GM21447 (cell line): ENCODE data around the gene ZDHHC8.

Source experiments
- ATAC-seq: cut with Tn5 transposase; IDR thresholded peaks from one replicate; pipeline ENCODE4 v1.9.1; 2021; ENCODE audit not compliant: unreplicated experiment

ZDHHC8 gene, protein sequence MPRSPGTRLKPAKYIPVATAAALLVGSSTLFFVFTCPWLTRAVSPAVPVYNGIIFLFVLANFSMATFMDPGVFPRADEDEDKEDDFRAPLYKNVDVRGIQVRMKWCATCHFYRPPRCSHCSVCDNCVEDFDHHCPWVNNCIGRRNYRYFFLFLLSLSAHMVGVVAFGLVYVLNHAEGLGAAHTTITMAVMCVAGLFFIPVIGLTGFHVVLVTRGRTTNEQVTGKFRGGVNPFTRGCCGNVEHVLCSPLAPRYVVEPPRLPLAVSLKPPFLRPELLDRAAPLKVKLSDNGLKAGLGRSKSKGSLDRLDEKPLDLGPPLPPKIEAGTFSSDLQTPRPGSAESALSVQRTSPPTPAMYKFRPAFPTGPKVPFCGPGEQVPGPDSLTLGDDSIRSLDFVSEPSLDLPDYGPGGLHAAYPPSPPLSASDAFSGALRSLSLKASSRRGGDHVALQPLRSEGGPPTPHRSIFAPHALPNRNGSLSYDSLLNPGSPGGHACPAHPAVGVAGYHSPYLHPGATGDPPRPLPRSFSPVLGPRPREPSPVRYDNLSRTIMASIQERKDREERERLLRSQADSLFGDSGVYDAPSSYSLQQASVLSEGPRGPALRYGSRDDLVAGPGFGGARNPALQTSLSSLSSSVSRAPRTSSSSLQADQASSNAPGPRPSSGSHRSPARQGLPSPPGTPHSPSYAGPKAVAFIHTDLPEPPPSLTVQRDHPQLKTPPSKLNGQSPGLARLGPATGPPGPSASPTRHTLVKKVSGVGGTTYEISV

DNA sequence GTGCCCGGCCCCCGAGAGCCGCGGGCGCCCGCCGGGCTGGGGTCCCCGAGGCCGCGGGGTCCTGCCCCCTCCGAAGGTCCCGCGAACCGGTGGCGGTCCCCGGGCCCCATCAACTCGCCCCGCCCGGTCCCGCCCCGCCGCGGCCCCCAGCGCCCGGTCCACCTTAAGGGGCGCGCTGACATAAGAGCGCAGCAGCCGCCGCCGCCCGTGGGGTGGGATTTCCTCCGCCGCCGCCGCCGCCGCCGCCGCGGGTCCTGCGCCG, at the start of gene ZDHHC8:
Gene ZDHHC8, plus strand, starts transcription at position 208 of the 262 bp plus-strand sequence. CDS start 144 bp downstream, outside the sequence.
- ATAC-seq = peak; percentile 48

GRCh38 chr22:20083157-20083890, 48.3 kb upstream of the ZDHHC8 start:
- ATAC-seq = no peak

- ATAC-seq = no peak
These were observed 47.6 kb upstream of the ZDHHC8 start for GRCh38 chr22:20083891-20084546.

DNA sequence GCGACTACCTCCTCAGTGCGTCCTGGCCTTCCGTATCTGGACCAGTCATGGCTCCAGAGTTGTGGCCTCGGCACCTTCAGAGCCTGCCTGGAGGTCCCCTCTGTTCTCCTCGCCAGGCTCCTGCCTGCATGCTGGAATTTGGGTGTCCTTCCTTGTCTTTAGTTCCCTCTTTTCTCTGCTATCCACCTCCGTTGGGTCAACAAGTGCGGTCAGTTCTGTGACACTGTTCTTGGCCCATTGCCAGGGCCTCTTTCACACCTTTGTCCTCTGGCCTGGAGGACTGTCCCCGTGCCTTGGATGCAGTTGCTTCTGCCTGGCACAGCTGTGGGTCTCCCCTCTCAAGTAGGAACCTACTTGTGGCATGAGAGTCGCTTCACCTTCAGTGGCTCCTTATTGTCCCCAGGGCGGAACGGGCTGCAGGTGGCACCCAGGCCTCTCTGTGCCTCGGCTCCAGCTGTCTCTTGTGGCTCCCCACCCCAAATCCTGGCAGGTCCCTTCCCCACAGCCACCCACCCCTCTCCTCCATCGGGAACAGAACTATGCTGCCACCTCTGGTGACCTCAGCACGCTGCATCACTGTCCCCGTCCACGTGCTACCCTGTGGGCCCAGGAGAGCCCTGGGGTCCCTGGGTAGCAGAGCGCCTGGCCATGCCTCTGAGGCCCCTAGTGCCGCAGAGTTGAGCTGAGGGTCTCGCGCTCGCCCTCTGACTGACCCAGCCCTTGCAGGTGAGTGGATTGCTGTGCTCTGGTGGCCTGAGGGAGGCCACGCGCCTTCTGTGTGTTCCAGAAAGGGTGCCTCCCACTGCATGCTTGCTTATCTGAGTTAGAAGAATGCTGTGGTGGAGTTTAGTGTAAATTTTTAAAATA, 46.8 kb upstream of the ZDHHC8 start:
- no peak for ATAC-seq

DNA sequence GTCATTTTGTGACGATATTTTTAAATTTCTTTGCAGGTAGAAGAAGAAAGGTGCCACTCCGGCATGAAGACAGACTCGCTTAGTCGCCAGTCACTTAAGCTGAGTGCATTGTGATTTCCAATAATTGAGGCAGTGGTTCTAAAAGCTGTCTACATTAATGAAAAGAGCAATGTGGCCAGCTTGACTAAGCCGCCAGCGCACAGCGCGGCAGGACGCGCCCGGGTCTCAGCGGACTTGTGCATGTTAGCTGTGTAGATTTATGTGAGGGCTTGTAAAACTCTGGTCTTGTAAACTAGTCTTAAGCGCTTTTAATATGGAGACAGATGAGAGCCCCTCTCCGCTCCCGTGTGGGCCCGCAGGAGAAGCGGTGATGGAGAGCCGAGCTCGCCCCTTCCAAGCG, 46.0 kb upstream of the ZDHHC8 start:
- no peak for ATAC-seq

DNA sequence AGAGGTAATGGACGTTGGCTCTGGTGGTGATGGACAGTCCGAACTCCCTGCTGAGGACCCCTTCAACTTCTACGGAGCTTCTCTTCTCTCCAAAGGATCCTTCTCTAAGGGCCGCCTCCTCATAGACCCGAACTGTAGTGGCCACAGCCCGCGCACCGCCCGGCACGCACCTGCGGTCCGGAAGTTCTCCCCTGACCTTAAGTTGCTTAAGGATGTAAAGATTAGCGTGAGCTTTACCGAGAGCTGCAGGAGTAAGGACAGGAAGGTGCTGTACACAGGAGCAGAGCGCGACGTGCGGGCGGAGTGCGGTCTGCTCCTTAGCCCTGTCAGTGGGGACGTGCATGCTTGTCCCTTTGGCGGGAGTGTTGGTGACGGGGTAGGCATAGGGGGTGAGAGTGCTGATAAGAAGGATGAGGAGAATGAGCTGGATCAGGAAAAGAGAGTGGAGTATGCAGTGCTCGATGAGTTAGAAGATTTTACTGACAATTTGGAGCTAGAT, 45.5 kb upstream of the ZDHHC8 start:
- no peak for ATAC-seq

DNA sequence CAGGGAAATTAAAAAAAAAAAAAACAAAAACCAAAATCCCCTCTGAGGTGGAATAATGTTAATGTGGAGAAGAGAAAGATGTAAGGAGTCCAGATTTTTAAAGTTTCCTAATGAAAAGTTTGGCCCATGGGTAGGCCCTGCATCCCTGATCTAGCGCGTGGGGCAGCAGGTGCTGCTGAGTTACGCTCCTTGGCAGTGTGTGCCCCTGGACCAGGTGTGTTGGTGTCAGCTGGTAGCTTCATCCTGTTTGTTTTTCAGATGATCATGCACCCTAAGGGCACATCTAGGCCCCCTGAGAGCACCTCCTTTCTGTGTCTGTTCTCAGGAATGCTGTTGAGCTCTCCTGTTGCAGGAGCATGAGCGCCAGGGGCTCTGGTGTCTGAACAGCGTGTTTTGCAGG, 44.8 kb upstream of the ZDHHC8 start:
- ATAC-seq = no peak

GRCh38 chr22:20087319-20088262, 44.0 kb upstream of the ZDHHC8 start:
- no peak for ATAC-seq

DNA sequence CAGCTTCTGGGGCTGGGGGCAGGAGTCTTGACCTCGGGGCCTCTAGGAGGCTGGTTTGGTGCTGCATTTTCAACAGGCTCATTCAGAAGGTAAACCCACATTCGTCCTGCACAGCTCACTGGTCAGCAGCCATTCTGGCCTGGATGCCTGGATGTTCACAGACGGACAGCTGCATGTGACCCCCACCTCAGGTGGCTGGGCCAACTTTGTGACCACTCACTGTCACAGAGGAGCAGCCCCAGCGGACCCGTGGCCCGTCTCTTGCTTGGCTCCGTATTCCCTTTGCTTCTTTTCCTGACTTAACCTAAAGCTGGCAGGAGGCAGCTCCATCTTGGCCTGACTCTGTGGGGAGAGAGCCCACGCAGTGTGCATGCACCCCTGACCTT, 43.3 kb upstream of the ZDHHC8 start:
- no peak for ATAC-seq

DNA sequence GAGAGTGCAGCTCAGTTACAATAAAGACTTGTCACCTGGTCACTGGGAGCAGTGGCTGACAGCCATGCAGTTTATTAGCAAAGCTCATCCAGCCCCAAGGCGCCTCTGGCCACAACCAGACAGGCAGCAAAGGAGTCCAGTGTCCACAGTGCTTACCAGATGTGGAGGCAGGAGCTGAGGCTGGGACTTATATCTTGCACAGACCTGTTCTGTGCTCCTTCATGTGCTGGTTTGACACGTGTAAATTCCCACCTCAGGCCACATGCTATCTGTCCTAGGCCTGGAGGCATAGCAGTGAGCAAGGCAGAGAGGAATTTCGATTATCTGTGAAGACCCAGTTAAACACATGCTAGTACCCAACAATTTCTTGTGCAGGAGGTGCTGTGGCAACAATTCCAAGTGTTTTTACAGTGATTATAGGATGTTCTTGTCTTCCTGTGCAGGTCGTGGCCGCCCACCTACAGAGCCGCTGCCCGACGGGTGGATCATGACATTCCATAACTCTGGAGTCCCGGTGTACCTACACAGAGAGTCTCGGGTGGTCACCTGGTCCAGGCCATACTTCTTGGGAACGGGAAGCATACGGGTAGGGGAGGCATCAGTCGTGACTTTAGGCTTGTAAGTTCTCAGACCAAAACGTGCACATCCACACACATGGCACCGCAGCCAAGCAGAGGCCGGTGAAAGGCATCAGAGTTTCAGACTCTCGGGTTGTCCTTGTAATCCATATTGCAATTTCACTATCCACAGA, 42.2 kb upstream of the ZDHHC8 start:
- ATAC-seq = no peak

DNA sequence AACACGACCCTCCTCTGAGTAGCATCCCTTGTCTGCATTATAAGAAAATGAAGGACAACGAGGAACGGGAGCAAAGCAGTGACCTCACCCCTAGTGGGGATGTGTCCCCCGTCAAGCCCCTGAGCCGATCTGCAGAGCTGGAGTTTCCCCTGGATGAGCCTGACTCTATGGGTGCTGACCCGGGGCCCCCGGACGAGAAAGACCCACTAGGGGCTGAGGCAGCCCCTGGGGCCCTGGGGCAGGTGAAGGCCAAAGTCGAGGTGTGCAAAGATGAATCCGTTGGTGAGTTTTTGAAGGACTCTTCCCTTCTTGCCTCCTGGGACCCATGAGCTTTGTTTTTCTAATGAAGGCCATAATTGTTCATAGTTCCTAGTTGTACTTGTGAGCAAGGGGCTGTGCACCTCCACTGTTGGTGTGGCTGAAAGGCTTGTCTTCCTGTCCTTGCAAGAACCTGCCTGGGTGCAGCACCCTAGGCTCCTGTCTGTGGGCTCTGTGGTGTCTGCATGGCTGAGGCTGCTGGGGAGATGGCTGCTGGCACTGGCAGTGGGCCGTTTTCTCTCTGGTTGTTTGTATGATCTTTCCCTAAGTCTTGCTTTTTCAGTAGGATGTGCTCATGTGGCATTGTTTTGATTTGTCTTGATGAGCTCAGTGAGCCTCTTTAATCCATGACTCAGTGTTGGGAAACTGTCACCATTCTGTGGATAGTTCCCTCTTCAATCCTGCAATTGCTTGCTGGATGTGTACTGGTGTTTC, 41.5 kb upstream of the ZDHHC8 start:
- no peak for ATAC-seq

- ATAC-seq = no peak
These were observed 40.8 kb upstream of the ZDHHC8 start for GRCh38 chr22:20090730-20091240.

GRCh38 chr22:20091690-20092476, 39.7 kb upstream of the ZDHHC8 start:
- no peak for ATAC-seq

- ATAC-seq = no peak
These were observed 39.1 kb upstream of the ZDHHC8 start for GRCh38 chr22:20092477-20092854.

- ATAC-seq = no peak
These were observed 38.0 kb upstream of the ZDHHC8 start for GRCh38 chr22:20093418-20094196.

- ATAC-seq = no peak
These were observed 37.3 kb upstream of the ZDHHC8 start for GRCh38 chr22:20094197-20094807.
